KBM-7 (cell line): ENCODE measurements around the gene INF2.
"Not testable (repeated sequence)": the region's sequence is repeated elsewhere in the genome, so short reads cannot be mapped to it uniquely, and the experiment has no call there.

ENCODE experiments used
- DNase-seq: peaks from one replicate; pipeline ENCODE4 v3.0.0-alpha.2; 2015
- in situ Hi-C: fragments of 300-500 bp; cut with MboI; formaldehyde crosslinking; loops from 2 replicates; pipeline ENCODE4 v1.14.3; 2020; ENCODE audit warnings: low sequenced_read_pairs, low pct_unique_long_range_greater_than_20kb, mixed read lengths

Gene INF2

GRCh38 chr14:104729176-104729834 lies 39.9 kb downstream of the INF2 start:
- in situ Hi-C loops = not testable (repeated sequence)

GRCh38 chr14:104729835-104730181 lies 40.4 kb downstream of the INF2 start:
- no peak for DNase-seq
- in situ Hi-C loops = no loop called here

More at GRCh38 chr14:104729176-104729834, 39.9 kb downstream of the INF2 start:
- not testable (repeated sequence) for DNase-seq

GRCh38 chr14:104730487-104730886 lies 41.1 kb downstream of the INF2 start:
- in situ Hi-C loops = no loop called here
- no peak for DNase-seq

- no peak for DNase-seq
- in situ Hi-C loops = no loop called here
Measured at GRCh38 chr14:104731320-104732294, 42.2 kb downstream of the INF2 start.

- no peak for DNase-seq
Measured at GRCh38 chr14:104732355-104732804, 43.0 kb downstream of the INF2 start.

GRCh38 chr14:104732931-104733681 lies 43.7 kb downstream of the INF2 start:
- no peak for DNase-seq
- in situ Hi-C loops = no loop called here

More at GRCh38 chr14:104732355-104732804, 43.0 kb downstream of the INF2 start:
- in situ Hi-C loops = no loop called here

- no peak for DNase-seq
- in situ Hi-C loops = no loop called here
Measured at GRCh38 chr14:104734051-104734587, 44.7 kb downstream of the INF2 start.

- no peak for DNase-seq
- in situ Hi-C loops = no loop called here
Measured at GRCh38 chr14:104734601-104734990, 45.2 kb downstream of the INF2 start.

- in situ Hi-C loops = no loop called here
- no peak for DNase-seq
Measured at GRCh38 chr14:104734991-104735779, 45.8 kb downstream of the INF2 start.

GRCh38 chr14:104735830-104736642 lies 46.6 kb downstream of the INF2 start:
- no peak for DNase-seq
- in situ Hi-C loops = no loop called here

- in situ Hi-C loops = no loop called here
- no peak for DNase-seq
Measured at GRCh38 chr14:104738375-104739019, 49.1 kb downstream of the INF2 start.

- no peak for DNase-seq
- in situ Hi-C loops = no loop called here
Measured at GRCh38 chr14:104739026-104739425, 49.6 kb downstream of the INF2 start.

GRCh38 chr14:104739546-104740516 lies 50.4 kb downstream of the INF2 start:
- in situ Hi-C loops = no loop called here
- no peak for DNase-seq

GRCh38 chr14:104741108-104741802 lies 51.8 kb downstream of the INF2 start:
- in situ Hi-C loops = no loop called here
- DNase-seq = no peak

GRCh38 chr14:104741803-104742251 lies 52.4 kb downstream of the INF2 start:
- in situ Hi-C loops = no loop called here
- DNase-seq = no peak
